Measurements from ENCODE around the gene LCE7A. TPM values are rescaled to one million over a fixed set of nuclear protein-coding genes. Genes with fewer than 3 reads are reported as not detected.

LCE7A gene
- total RNA-seq, 1 experiment from 2014 or later, result not detected

- Mint-ChIP-seq H3K4me3 (ENCODE audit: unreplicated experiment) (no peak within 1 kb of the TSS), H3K4me1 (ENCODE audit: low read depth, unreplicated experiment) (no peaks in the 10 kb centered on the region), H3K9me3 (ENCODE audit: unreplicated experiment) (no peaks in the 10 kb centered on the region), H3K27ac (ENCODE audit: unreplicated experiment) (no peak within 1 kb of the TSS), H3K36me3 (ENCODE audit: insufficient read depth, unreplicated experiment) (no peaks in the 10 kb centered on the region), H3K27me3 (ENCODE audit: insufficient read depth, unreplicated experiment) (peaks cover 25% of the 10 kb centered on the region)
- no peak for DNase-seq
- Histone ChIP-seq H3K27me3 (replicated peaks; ENCODE audit: control insufficient read depth, insufficient read depth, low read length) (peaks cover 2% of the 10 kb centered on the region), H3K4me1 (no peaks in the 10 kb centered on the region), H3K9me3 (no peaks in the 10 kb centered on the region), H3K4me3 (ENCODE audit: low read depth, low read length) (no peak within 1 kb of the TSS), H3K36me3 (ENCODE audit: control insufficient read depth, insufficient read depth, low read length) (no peaks in the 10 kb centered on the region)
- intact Hi-C loops (cut with micrococcal nuclease; ENCODE audit: unreplicated experiment), result no loop called here
- BruUV-seq (replicated peaks), result no TSS peak
- ChIA-PET CTCF (interaction anchor here (0.6 kb wide), 1 partner anchor 565 kb away, joined by 3 read pairs; no protein-coding TSS in a partner anchor), POLR2A (no interaction called here)
- TF ChIP-seq CTCF (IDR thresholded peaks at IDR 0.05; ENCODE audit: insufficient read depth in 1 of 2, low read depth in 1 of 2, low read length in 1 of 2, severe bottlenecking in 1 of 2, unreplicated experiment in 1 of 2), result no peak
Measured at GRCh38 chr1:152907686-152908601, 48.1 kb downstream of the LCE7A start, which contains the start of gene IVL. Gene IVL (plus strand): TSS chr1:152908546. CDS start chr1:152909798, 1,252 bp downstream.

- DNase-seq, result no peak
- ChIA-PET POLR2A (no interaction called here), CTCF (interaction anchor here (1.2 kb wide), 1 partner anchor 284 kb away, joined by 4 read pairs; no protein-coding TSS in a partner anchor)
- Mint-ChIP-seq H3K27me3 (ENCODE audit: insufficient read depth, unreplicated experiment) (peaks cover 26% of the 10 kb centered on the region), H3K27ac (ENCODE audit: unreplicated experiment) (no peak overlapping the region), H3K4me1 (ENCODE audit: low read depth, unreplicated experiment) (no peaks in the 10 kb centered on the region), H3K4me3 (ENCODE audit: unreplicated experiment) (no peak overlapping the region), H3K36me3 (ENCODE audit: insufficient read depth, unreplicated experiment) (no peaks in the 10 kb centered on the region), H3K9me3 (ENCODE audit: unreplicated experiment) (no peaks in the 10 kb centered on the region)
- no peaks in the 10 kb centered on the region for H3K4me1 ChIP-seq
- intact Hi-C loops (cut with micrococcal nuclease; ENCODE audit: unreplicated experiment), result no loop called here
- no peaks in the 10 kb centered on the region for H3K36me3 ChIP-seq (ENCODE audit: control insufficient read depth, insufficient read depth, low read length)
- no peak overlapping the region for H3K4me3 ChIP-seq (ENCODE audit: low read depth, low read length)
- no peaks in the 10 kb centered on the region for H3K9me3 ChIP-seq
- no peak for TF ChIP-seq CTCF (IDR thresholded peaks at IDR 0.05; ENCODE audit: insufficient read depth in 1 of 2, low read depth in 1 of 2, low read length in 1 of 2, severe bottlenecking in 1 of 2, unreplicated experiment in 1 of 2)
- H3K27me3 ChIP-seq (replicated peaks; ENCODE audit: control insufficient read depth, insufficient read depth, low read length), result peaks cover 2% of the 10 kb centered on the region
- no TSS peak for BruUV-seq (replicated peaks)
Measured at GRCh38 chr1:152909206-152909605, 49.4 kb downstream of the LCE7A start.

Other genes with a start within 250 kb of the LCE7A start
- gene LCE3B, start 246.2 kb upstream of the LCE7A start, total RNA-seq (2022), result not detected in 2 replicates
- gene LCE3A, start 236.9 kb upstream of the LCE7A start, total RNA-seq (2022), result not detected in 2 replicates
- gene LCE2D, start 196.6 kb upstream of the LCE7A start, total RNA-seq (2022), result not detected in 2 replicates
- gene LCE2C, start 184.7 kb upstream of the LCE7A start, total RNA-seq (2022), result not detected in 2 replicates
- not detected in 2 replicates for gene LCE2B, start 173.9 kb upstream of the LCE7A start, total RNA-seq (2022)
- gene LCE2A, start 161.7 kb upstream of the LCE7A start, total RNA-seq (2022), result not detected in 2 replicates
- gene LCE4A, start 151.8 kb upstream of the LCE7A start, total RNA-seq (2022), result not detected in 2 replicates
- not detected in 2 replicates for gene KPRP, start 102.0 kb upstream of the LCE7A start, total RNA-seq (2022)
- gene LCE1F, start 84.9 kb upstream of the LCE7A start, total RNA-seq (2022), result not detected in 2 replicates
- not detected in 2 replicates for gene LCE1E, start 73.7 kb upstream of the LCE7A start, total RNA-seq (2022)
- gene LCE1D, start 63.3 kb upstream of the LCE7A start, total RNA-seq (2022), result not detected in 2 replicates
- not detected in 2 replicates for gene LCE1C, start 53.3 kb upstream of the LCE7A start, total RNA-seq (2022)
- not detected in 2 replicates for gene LCE1B, start 48.0 kb upstream of the LCE7A start, total RNA-seq (2022)
- not detected in 2 replicates for gene LCE1A, start 32.5 kb upstream of the LCE7A start, total RNA-seq (2022)
- not detected in 2 replicates for gene LCE6A, start 17.1 kb upstream of the LCE7A start, total RNA-seq (2022)
- not detected in 2 replicates for gene SMCP, start 18.3 kb downstream of the LCE7A start, total RNA-seq (2022)
- gene IVL, start 48.5 kb downstream of the LCE7A start, total RNA-seq (2022), result not detected in 2 replicates
- not detected in 2 replicates for gene SPRR5, start 87.2 kb downstream of the LCE7A start, total RNA-seq (2022)
- not detected in 2 replicates for gene SPRR4, start 110.7 kb downstream of the LCE7A start, total RNA-seq (2022)
- not detected in 2 replicates for gene SPRR1A, start 124.1 kb downstream of the LCE7A start, total RNA-seq (2022)
- 0.70 and 1.0 TPM in 2 replicates for gene SPRR3, start 141.8 kb downstream of the LCE7A start, total RNA-seq (2022)
- not detected in 2 replicates for gene SPRR1B, start 171.2 kb downstream of the LCE7A start, total RNA-seq (2022)
- gene SPRR2D, start 181.1 kb downstream of the LCE7A start, total RNA-seq (2022), result not detected in 2 replicates
- not detected in 2 replicates for gene SPRR2A, start 197.5 kb downstream of the LCE7A start, total RNA-seq (2022)
- gene SPRR2B, start 211.6 kb downstream of the LCE7A start, total RNA-seq (2022), result not detected in 2 replicates
- not detected in 2 replicates for gene SPRR2E, start 234.5 kb downstream of the LCE7A start, total RNA-seq (2022)

Data from Caco-2 (cell line).